Measurements from ENCODE around the gene PWP1. TPM values are rescaled to one million over a fixed set of nuclear protein-coding genes. Genes with fewer than 3 reads are reported as not detected.

PWP1 gene
- total RNA-seq, 1 experiment from 2014 or later = 49.7 TPM

GRCh38 chr12:107732365-107732764 is 46.8 kb downstream of the PWP1 start:
- H3K9me3 Mint-ChIP-seq = peaks cover 0 to under 1% of the 10 kb centered on the region in 2 experiments; a peak in 2 of 5 replicates
- DNase-seq = peak; percentile 40
- Histone ChIP-seq H3K4me1 (ENCODE audit: insufficient read depth, low read length) (no peaks in the 10 kb centered on the region), H3T11ph (ENCODE audit: low read length) (no peak overlapping the region), H2BK15ac (ENCODE audit: low read depth, low read length) (no peak overlapping the region), H3K23ac (ENCODE audit: insufficient read length, low read depth, low read length) (no peak overlapping the region), H2BK20ac (ENCODE audit: low read depth, low read length, poor library complexity, severe bottlenecking) (no peak overlapping the region), H3K27ac (ENCODE audit: insufficient read length, low read depth, low read length) (no peak overlapping the region), H3K23me2 (ENCODE audit: insufficient read length, low read depth, low read length, poor library complexity, severe bottlenecking) (no peaks in the 10 kb centered on the region), H4K5ac (ENCODE audit: insufficient read length, low read depth, low read length) (no peak overlapping the region), H2BK120ac (ENCODE audit: low read depth, low read length, poor library complexity, severe bottlenecking) (no peak overlapping the region), H3K79me2 (ENCODE audit: insufficient read depth, low read length) (no peaks in the 10 kb centered on the region), H4K91ac (ENCODE audit: insufficient read length, low read depth, low read length) (no peak overlapping the region), H3K4me2 (ENCODE audit: insufficient read depth, insufficient read length, low read length) (no peak overlapping the region), H2BK12ac (ENCODE audit: insufficient read length, low read depth, low read length) (no peak overlapping the region), H3K79me1 (ENCODE audit: insufficient read depth, low read depth, low read length, poor library complexity, severe bottlenecking) (peaks cover 2% of the 10 kb centered on the region), H3K27me3 (ENCODE audit: insufficient read depth, low read length) (no peaks in the 10 kb centered on the region), H3K4ac (ENCODE audit: low read depth, low read length) (no peak overlapping the region), H2AK5ac (ENCODE audit: insufficient read length, low read length) (no peak overlapping the region), H3K9ac (ENCODE audit: extremely low read depth, insufficient read length, low read length) (no peak overlapping the region), H3K9me3 (ENCODE audit: control insufficient read depth, low read depth, low read length) (no peaks in the 10 kb centered on the region), H4K8ac (replicated peaks; ENCODE audit: insufficient read length, low read depth, low read length) (no peak overlapping the region), H2AFZ (ENCODE audit: low read length) (no peak overlapping the region), H3K14ac (ENCODE audit: insufficient read depth, low read length) (no peak overlapping the region), H2BK5ac (ENCODE audit: insufficient read length, low read length) (no peak overlapping the region), H3K56ac (ENCODE audit: insufficient read length, low read depth, low read length) (no peak overlapping the region), H4K20me1 (ENCODE audit: control insufficient read depth, insufficient read depth, insufficient read length) (no peaks in the 10 kb centered on the region), H3K18ac (ENCODE audit: insufficient read length, low read depth, low read length) (no peak overlapping the region)
- no CpG with 5 or more reads among the region's 3 CpGs for WGBS (ENCODE audit: extremely low coverage, insufficient read length, low lambda C conversion rate)
- H3K36me3 Mint-ChIP-seq (ENCODE audit: insufficient read depth in 1 of 3, low read depth in 3 of 3) = peaks cover 3 to 37% (median 32%) of the 10 kb centered on the region in 3 experiments; a peak in 6 of 7 replicates
- no peaks in the 10 kb centered on the region for H3K27me3 Mint-ChIP-seq (ENCODE audit: low read depth)
- H3K4me3 Mint-ChIP-seq = no peak overlapping the region
- no peaks in the 10 kb centered on the region for H3K4me1 Mint-ChIP-seq
- TF ChIP-seq CTCF (conservative IDR thresholded peaks at IDR 0.05) = no peak
- peak overlapping the region in 1 of 3 experiments; percentile 25; a peak in 2 of 7 replicates for H3K27ac Mint-ChIP-seq
